Hepatocyte (in vitro differentiated cells): Measurements from ENCODE around the gene DCT. TPM values are rescaled to one million over a fixed set of nuclear protein-coding genes. Genes with fewer than 3 reads are reported as not detected.

ENCODE experiments used
- DNase-seq: peaks from one replicate; pipeline ENCODE4 v3.0.0-alpha.2; 2016; ENCODE audit warnings: low spot score
- H2AFZ ChIP-seq: fragments of 200-600 bp; sonication (generic); 2 replicates; pipeline ENCODE4 v1.6.0; 2016; ENCODE audit warnings: antibody characterized with exemption, mild to moderate bottlenecking
- H3K27ac ChIP-seq: fragments of 200-600 bp; sonication (generic); 2 replicates; pipeline ENCODE4 v1.5.1; 2016; ENCODE audit warnings: mild to moderate bottlenecking
- H3K27me3 ChIP-seq: fragments of 200-600 bp; sonication (generic); 2 replicates; pipeline ENCODE4 v1.6.1; 2016
- H3K36me3 ChIP-seq: fragments of 200-600 bp; sonication (generic); replicated peaks from 2 replicates; pipeline ENCODE4 v1.5.1; 2016; ENCODE audit warnings: low read depth; ENCODE audit not compliant: insufficient read depth
- H3K4me1 ChIP-seq: fragments of 200-600 bp; sonication (generic); 2 replicates; pipeline ENCODE4 v1.5.1; 2016; ENCODE audit warnings: mild to moderate bottlenecking, moderate library complexity; ENCODE audit not compliant: insufficient read depth
- H3K4me2 ChIP-seq: fragments of 200-600 bp; sonication (generic); 2 replicates; pipeline ENCODE4 v1.6.0; 2016
- H3K4me3 ChIP-seq: fragments of 200-600 bp; sonication (generic); 2 replicates; pipeline ENCODE4 v1.5.1; 2016; ENCODE audit warnings: mild to moderate bottlenecking
- H3K79me2 ChIP-seq: fragments of 200-600 bp; sonication (generic); 2 replicates; pipeline ENCODE4 v1.6.0; 2017; ENCODE audit warnings: mild to moderate bottlenecking
- H3K9me2 ChIP-seq: fragments of 200-600 bp; sonication (generic); replicated peaks from 2 replicates; pipeline ENCODE4 v1.6.0; 2017; ENCODE audit warnings: mild to moderate bottlenecking; ENCODE audit not compliant: insufficient read depth
- H3K9me3 ChIP-seq: fragments of 200-600 bp; sonication (generic); 2 replicates; pipeline ENCODE4 v1.5.1; 2016; ENCODE audit warnings: low read depth, mild to moderate bottlenecking
- H4K20me1 ChIP-seq: fragments of 200-600 bp; sonication (generic); 2 replicates; pipeline ENCODE4 v1.6.0; 2016; ENCODE audit warnings: mild to moderate bottlenecking; ENCODE audit not compliant: insufficient read depth, poor library complexity, severe bottlenecking
- CTCF ChIP-seq: fragments of 200-600 bp; sonication (generic); IDR thresholded peaks from 2 replicates; pipeline ENCODE4 v1.5.1; 2016; ENCODE audit warnings: antibody characterized with exemption, mild to moderate bottlenecking; ENCODE audit not compliant: poor library complexity
- EZH2 ChIP-seq: fragments of 200-600 bp; sonication (generic); IDR thresholded peaks from 2 replicates; pipeline ENCODE4 v1.6.1; 2016; ENCODE audit warnings: antibody characterized with exemption, mild to moderate bottlenecking, borderline replicate concordance
- EZH2phosphoT487 ChIP-seq: fragments of 200-600 bp; sonication (generic); IDR thresholded peaks from one replicate; pipeline ENCODE4 v1.6.1; 2018; ENCODE audit warnings: antibody characterized with exemption, mild to moderate bottlenecking, low read depth, moderate library complexity; ENCODE audit not compliant: unreplicated experiment, severe bottlenecking
- WGBS: methylation state at CpG from one replicate; pipeline ENCODE4 v1.1.6; 2016; ENCODE audit warnings: low lambda C conversion rate; ENCODE audit errors: missing lambda C conversion rate; 5-methylcytosine and 5-hydroxymethylcytosine counted together
- polyA plus RNA-seq: library from polyadenylated mRNA; unstranded; fragments of >200 nt; fragmentation: Nextera tagmentation; extraction: Ambion mirVana; gene quantifications from 2 replicates; pipeline ENCODE4 v1.2.1, GENCODE V29; 2016
- total RNA-seq: library from RNA; depleted of rRNA; stranded (reverse); fragments of >200 nt; gene quantifications from 2 replicates; pipeline ENCODE4 v1.2.3, GENCODE V29; 2014

Gene DCT
- total and polyA plus RNA-seq, 2 experiments from 2014 or later, result not detected

- no peak for DNase-seq
- 79% methylated on average over 3 of the region's 3 CpGs for WGBS
Measured at GRCh38 chr13:94495806-94496205, 16.3 kb upstream of the DCT start.

DNA sequence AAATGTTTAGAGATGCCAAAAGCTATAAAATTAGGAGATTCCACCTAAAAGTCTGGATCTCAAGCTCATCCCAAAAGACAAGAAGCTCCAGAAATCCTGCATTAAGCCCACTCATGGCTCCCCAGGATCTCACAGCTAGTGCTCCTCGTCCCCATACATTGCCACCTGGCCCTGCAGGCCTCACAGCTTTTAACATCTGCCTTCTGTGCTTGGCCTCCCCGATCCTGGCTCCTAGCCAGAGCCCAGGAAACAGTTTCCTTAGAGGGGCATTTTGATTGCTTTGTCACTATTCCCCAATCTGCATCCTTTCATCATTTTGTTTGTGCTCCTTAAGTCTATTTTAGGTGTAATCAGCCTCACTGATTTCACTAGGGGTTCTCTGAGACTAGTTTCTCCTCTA is 14.5 kb upstream of the DCT start:
- Histone ChIP-seq H3K4me1 (no peaks in the 10 kb centered on the region), H4K20me1 (no peaks in the 10 kb centered on the region), H3K9me3 (no peaks in the 10 kb centered on the region), H3K27ac (no peak overlapping the region), H3K36me3 (no peaks in the 10 kb centered on the region), H2AFZ (no peak overlapping the region), H3K79me2 (no peaks in the 10 kb centered on the region), H3K27me3 (no peaks in the 10 kb centered on the region), H3K4me2 (no peak overlapping the region), H3K4me3 (no peak overlapping the region), H3K9me2 (no peaks in the 10 kb centered on the region)
- DNase-seq, result no peak
- WGBS, result 43% methylated on average over 2 of the region's 2 CpGs
- TF ChIP-seq CTCF (no peak), EZH2phosphoT487 (no peak), EZH2 (no peak)

More at GRCh38 chr13:94495806-94496205, 16.3 kb upstream of the DCT start:
- Histone ChIP-seq H3K4me2 (no peak overlapping the region), H3K4me1 (no peaks in the 10 kb centered on the region), H3K27me3 (no peaks in the 10 kb centered on the region), H3K9me2 (no peaks in the 10 kb centered on the region), H4K20me1 (no peaks in the 10 kb centered on the region), H3K79me2 (no peaks in the 10 kb centered on the region), H2AFZ (no peak overlapping the region), H3K9me3 (no peaks in the 10 kb centered on the region), H3K4me3 (no peak overlapping the region), H3K36me3 (no peaks in the 10 kb centered on the region), H3K27ac (no peak overlapping the region)
- TF ChIP-seq EZH2phosphoT487 (no peak), CTCF (no peak), EZH2 (no peak)

DNA sequence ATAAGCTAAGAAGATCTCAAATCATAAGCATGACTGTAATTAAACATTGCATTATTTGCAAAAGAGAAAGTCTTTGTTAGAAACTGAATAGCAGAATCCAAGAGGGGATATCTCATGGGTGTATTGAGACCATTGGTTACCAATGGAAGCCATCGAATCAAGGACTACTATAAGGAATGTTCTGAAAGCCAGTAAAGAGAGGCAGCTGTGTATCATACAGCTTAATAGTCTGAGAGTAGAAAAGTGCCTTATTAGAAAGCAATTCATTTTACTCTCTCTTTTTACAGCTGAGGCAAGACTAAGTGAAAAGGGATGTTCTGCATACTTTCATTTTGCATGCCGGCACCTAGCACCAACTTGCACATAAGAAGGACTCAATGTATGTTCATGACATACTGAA is 7.6 kb upstream of the DCT start:
- H3K27me3 ChIP-seq, result no peaks in the 10 kb centered on the region
- no peak for DNase-seq
- H3K36me3 ChIP-seq, result no peaks in the 10 kb centered on the region
- no peaks in the 10 kb centered on the region for H3K79me2 ChIP-seq
- no peaks in the 10 kb centered on the region for H3K9me3 ChIP-seq
- TF ChIP-seq EZH2phosphoT487, result no peak
- no peak for TF ChIP-seq CTCF
- TF ChIP-seq EZH2, result no peak
- H3K9me2 ChIP-seq, result no peaks in the 10 kb centered on the region
- H3K4me1 ChIP-seq, result no peaks in the 10 kb centered on the region
- WGBS, result 86% methylated on average over 2 of the region's 2 CpGs
- no peak overlapping the region for H3K4me2 ChIP-seq
- H3K4me3 ChIP-seq, result no peak overlapping the region
- H3K27ac ChIP-seq, result no peak overlapping the region
- no peaks in the 10 kb centered on the region for H4K20me1 ChIP-seq
- no peak overlapping the region for H2AFZ ChIP-seq

GRCh38 chr13:94483970-94484369 is 4.5 kb upstream of the DCT start:
- Histone ChIP-seq H2AFZ (no peak overlapping the region), H3K27me3 (no peaks in the 10 kb centered on the region), H3K4me3 (no peak overlapping the region), H3K9me3 (no peaks in the 10 kb centered on the region), H3K27ac (no peak overlapping the region), H3K36me3 (no peaks in the 10 kb centered on the region), H3K9me2 (no peaks in the 10 kb centered on the region), H3K4me1 (no peaks in the 10 kb centered on the region), H4K20me1 (no peaks in the 10 kb centered on the region), H3K4me2 (no peak overlapping the region), H3K79me2 (no peaks in the 10 kb centered on the region)
- WGBS, result 71% methylated on average over 5 of the region's 5 CpGs
- DNase-seq, result no peak
- TF ChIP-seq EZH2 (no peak), EZH2phosphoT487 (no peak)
